NCI-H187 treated with DMSO at 0.1 percent for 48 hours (cell line): Measurements from ENCODE around the gene NKPD1.
A peak's percentile ranks its signal among the peaks of the same experiment; 100 is the strongest.
"Not testable (repeated sequence)": the region's sequence is repeated elsewhere in the genome, so short reads cannot be mapped to it uniquely, and the experiment has no call there.

ENCODE experiments used
- DNase-seq: peaks from one replicate; lab custom pipeline; 2025; lab: John Stamatoyannopoulos, UW

Gene NKPD1

GRCh38 chr19:45139286-45140143 lies 21.3 kb downstream of the NKPD1 start:
- DNase-seq, result no peak

- DNase-seq, result no peak
These were observed 22.5 kb downstream of the NKPD1 start for GRCh38 chr19:45138303-45138751.

- no peak for DNase-seq
These were observed 23.5 kb downstream of the NKPD1 start for GRCh38 chr19:45137179-45137761.

GRCh38 chr19:45136507-45137178 lies 24.1 kb downstream of the NKPD1 start:
- DNase-seq, result no peak

- DNase-seq, result no peak
These were observed 25.5 kb downstream of the NKPD1 start for GRCh38 chr19:45135176-45135885.

- no peak for DNase-seq
These were observed 27.1 kb downstream of the NKPD1 start for GRCh38 chr19:45133661-45134060.

- DNase-seq, result peak; percentile 87
These were observed 29.7 kb downstream of the NKPD1 start for GRCh38 chr19:45130888-45131615.

- DNase-seq, result no peak
These were observed 30.5 kb downstream of the NKPD1 start for GRCh38 chr19:45130236-45130635.

GRCh38 chr19:45128806-45129205 lies 32.0 kb downstream of the NKPD1 start:
- no peak for DNase-seq

- DNase-seq, result no peak
These were observed 32.6 kb downstream of the NKPD1 start for GRCh38 chr19:45128146-45128545.

GRCh38 chr19:45126654-45127053 lies 34.1 kb downstream of the NKPD1 start:
- DNase-seq, result no peak

GRCh38 chr19:45125975-45126493 lies 34.7 kb downstream of the NKPD1 start:
- DNase-seq, result no peak

- DNase-seq, result no peak
These were observed 35.4 kb downstream of the NKPD1 start for GRCh38 chr19:45125360-45125759.

GRCh38 chr19:45124021-45124420 lies 36.8 kb downstream of the NKPD1 start:
- DNase-seq, result no peak

GRCh38 chr19:45123440-45123850 lies 37.3 kb downstream of the NKPD1 start:
- DNase-seq, result no peak

- DNase-seq, result no peak
These were observed 38.0 kb downstream of the NKPD1 start for GRCh38 chr19:45122832-45123231.

- no peak for DNase-seq
These were observed 38.9 kb downstream of the NKPD1 start for GRCh38 chr19:45121827-45122345.

- DNase-seq, result no peak
These were observed 41.2 kb downstream of the NKPD1 start for GRCh38 chr19:45119582-45119981.

GRCh38 chr19:45118591-45119355 lies 42.0 kb downstream of the NKPD1 start:
- DNase-seq, result not testable (repeated sequence)

GRCh38 chr19:45118106-45118505 lies 42.7 kb downstream of the NKPD1 start:
- DNase-seq, result no peak
